HG02588 (cell line): ENCODE measurements around the gene ERP27.

ENCODE experiments used
- ATAC-seq: cut with Tn5 transposase; IDR thresholded peaks from one replicate; pipeline ENCODE4 v1.9.1; 2021; ENCODE audit warnings: mild to moderate bottlenecking, moderate library complexity; ENCODE audit not compliant: unreplicated experiment

The ERP27 gene

DNA sequence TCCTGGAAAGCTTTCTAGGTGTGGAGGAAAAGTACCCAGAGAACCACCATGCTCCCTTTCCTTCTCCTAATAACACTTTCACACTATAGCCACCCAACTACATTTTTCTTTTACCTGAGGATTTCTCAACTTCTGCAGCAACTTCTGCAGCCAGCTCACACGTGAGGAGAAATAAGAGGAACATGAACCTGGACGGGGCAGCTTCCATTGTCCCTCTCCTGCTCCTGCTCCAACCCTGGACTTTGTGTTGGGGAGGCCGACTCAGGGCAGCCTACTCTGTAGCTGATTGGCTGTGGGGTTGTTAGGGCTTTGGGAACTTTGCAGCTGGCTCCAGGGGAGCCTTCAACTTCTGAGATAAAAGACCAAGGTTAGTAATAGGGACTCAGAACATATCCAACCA is at the start of gene ERP27:
TSS of gene ERP27 (minus strand) at position 237 of the 400 bp plus-strand sequence. CDS start at position 208, 29 bp downstream.
- ATAC-seq: no peak

DNA sequence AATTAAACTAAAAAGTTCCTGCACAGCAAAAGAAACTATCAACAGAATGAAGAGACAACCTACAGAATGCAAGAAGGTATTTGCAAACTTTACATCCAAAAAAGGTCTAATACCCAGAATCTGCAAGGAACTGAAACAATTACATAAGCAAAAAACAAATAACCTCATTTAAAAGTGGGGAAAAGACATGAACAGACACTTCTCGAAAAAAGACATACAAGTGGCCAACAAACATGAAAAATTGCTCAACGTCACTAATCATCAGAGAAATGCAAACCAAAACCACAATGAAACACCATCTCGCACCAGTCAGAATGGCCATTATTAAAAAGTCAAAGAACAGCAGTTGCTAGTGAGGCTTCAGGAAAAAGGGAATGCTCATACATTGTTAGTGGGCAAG is 49.7 kb upstream of the ERP27 start:
- no peak for ATAC-seq

DNA sequence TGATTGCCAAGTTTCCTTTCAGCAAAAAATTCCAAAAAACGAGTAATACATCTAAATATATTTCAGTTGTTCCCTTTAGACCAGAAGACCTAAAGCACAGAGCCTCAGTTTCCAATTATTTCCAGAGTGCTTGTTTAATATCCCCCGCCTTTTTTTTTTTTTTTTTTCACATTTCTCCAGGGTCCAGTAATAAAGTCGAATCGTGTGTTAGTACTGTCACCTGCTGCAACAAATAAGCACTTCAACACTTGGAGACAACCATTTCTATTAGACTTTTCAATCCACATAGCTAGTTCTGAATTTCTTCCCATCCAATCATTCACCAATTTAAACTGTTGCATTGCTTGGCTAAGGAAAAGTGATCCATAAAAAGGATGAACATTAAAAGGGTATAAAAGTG is 48.1 kb upstream of the ERP27 start:
- ATAC-seq: no peak

DNA sequence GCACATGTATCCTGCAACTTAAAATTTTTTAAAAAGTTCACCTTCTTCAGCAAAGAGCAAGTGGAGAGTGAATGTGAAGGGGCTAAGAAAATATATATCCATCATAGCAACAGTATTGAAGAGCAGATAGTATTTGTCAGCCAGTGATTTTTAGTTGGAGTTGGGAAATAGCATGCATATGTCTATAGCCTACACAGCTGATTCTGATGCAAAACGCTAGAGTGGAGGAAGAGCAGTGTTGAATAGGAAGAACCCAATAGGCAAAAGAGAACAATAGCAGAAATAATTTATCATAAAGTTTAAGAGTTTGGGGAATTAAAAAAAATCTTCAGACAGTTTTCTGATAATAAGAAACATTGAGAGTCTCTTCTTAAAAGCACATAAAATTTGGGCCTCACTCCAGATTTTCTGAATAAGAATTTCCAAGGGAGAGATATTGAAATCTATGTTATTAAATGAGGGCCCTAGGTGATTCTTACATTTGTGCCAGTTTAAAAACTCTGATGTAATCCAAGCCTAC is 46.5 kb upstream of the ERP27 start:
- ATAC-seq: no peak

DNA sequence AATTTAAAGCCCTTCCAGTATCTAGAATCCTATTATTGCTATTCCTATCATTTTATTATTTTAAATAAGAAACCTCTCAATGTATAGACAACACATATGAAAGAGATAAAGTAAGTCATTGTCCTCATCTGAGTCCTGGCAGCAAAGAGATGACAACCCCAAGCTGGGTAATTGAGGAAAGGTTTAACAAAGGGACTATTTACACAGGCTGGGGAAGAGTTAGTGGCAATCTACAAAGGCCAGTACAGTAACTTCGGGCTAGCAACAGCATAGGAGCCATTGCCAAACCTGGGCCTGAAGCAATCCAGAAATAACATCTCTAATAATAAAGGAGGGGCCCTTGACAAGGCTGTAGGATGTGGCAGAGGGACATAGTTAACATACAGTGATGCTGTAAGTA is 45.7 kb upstream of the ERP27 start:
- ATAC-seq: no peak

DNA sequence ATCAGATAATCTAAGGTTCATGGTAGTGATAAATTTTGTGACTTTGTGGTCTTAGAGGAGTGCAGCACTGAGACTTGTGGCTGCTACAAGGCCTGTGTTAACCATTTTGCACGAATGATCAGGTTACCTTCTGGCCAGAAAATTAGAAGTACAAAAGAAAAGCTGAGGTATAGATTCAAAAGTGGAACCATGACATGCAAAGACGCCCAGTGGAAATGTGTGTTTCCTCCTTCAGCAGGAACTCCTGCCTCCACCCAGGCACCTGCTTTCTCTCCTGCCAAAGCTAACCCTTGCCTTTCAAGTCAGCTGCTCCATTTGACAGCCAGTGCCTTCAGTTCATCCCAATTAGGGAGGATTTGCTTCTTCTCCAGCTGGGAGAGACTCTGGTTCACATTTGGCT is 44.7 kb upstream of the ERP27 start:
- ATAC-seq: no peak

DNA sequence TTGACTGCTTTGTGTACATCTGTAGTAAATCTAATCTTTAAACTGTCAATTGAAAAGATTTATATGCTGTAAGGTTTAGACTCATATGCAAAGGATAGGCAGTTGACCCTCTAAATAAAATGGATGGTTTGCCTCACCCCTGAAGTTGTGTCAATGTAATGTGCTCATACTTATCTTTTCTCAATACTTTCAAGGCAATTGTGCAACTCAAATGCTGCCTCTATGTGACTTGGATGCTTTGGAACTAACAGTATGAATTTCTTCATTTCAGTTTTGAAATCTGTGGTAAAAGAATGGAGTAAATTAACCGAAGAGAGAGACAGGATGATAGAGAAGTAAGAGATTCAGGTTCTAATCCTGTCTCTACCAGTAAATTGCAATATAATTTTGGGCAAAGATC is 44.2 kb upstream of the ERP27 start:
- ATAC-seq: no peak

DNA sequence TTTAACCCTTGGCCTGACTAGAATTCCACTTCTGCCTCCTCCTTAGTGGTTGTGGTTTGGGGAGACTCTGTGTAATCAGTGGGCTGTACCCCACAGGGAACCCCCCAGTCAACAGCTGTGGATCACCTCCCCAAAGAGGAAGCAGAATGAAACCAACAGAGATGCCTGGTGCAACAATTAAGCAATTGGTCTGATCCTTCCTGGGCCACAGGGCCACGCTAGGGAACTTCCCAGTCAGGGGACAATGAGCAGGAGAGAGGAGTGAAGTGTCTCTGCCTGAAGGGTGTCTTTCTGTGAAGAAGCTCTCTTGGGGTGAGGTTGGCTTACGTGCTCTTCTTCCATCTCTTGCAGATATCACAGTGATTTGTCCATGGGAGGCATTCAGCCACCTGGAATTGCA is 42.7 kb upstream of the ERP27 start:
- no peak for ATAC-seq

DNA sequence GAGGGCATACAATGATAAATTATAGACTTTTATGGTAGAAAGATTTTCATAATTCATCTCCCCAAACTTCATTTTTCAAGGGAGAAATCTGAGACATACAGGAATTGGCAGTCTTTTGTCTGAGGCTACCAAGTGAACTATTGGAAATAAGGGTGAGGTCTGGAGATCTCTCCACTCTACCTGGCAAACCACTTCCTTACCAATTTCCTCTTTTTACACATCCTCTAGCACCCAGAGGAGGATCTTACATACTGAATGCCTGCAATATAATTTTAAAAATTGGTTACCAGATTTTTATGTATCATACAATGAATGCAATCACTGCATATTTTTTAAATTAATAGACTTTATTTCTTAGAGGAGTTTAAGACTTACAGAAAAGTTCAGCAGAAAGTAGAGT is 41.1 kb upstream of the ERP27 start:
- ATAC-seq: no peak

DNA sequence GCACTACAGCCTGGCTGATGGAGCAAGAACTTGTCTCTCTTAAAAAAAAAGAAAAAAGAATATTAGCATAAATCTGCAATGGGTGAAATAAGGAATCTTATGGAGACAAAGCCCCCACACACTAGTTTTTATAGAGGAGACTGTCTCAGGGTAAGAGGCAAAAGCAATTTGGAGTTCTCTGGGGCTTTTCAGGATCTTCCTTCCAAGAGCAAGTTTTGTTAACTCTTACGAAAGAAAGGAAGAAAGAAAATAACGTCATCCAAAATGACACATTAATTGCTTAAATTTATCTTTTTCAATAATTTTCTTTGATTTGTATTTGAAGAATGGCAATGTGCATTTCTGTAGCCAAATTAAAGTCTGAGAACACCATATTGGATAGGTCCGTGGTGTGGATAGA is 38.3 kb upstream of the ERP27 start:
- ATAC-seq: no peak

DNA sequence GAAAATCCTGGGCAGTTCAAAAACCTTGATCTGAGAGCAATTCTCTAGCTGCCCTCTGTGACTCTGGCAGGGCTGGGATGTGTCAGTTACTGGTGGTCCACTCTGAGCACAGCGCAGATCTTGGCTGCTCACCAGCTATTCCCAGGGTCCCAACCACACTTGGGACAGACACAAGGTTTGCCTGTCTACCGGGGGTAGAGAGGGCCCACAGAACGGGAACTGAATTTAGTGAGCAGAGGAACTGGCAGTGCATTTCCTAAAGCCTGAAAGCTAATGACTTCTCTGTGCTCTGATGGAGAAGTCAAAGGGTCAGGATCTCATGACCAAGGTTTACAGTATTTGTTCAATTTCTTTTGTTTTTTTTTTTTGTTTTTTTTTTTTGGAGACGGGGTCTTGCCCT is 37.1 kb upstream of the ERP27 start:
- no peak for ATAC-seq

DNA sequence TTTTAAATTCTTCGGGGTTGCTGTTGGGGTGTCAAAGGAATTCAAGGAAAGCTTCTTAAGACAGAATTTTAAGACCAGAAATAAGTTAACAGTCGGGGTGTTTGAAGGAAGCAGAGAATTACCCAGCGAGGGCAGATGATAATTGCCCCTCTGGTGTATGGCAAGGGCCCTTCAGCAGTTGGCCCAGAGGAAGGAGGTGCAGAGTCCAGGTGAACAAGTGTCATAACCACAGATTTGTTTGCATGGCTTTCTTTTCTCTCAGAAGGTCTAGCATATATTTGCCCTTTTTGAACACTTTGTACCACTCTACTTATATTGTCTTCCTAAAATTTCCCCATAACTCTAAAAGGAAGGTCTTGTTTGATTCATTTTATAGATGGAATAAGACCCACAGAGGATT is 36.3 kb upstream of the ERP27 start:
- ATAC-seq: no peak

DNA sequence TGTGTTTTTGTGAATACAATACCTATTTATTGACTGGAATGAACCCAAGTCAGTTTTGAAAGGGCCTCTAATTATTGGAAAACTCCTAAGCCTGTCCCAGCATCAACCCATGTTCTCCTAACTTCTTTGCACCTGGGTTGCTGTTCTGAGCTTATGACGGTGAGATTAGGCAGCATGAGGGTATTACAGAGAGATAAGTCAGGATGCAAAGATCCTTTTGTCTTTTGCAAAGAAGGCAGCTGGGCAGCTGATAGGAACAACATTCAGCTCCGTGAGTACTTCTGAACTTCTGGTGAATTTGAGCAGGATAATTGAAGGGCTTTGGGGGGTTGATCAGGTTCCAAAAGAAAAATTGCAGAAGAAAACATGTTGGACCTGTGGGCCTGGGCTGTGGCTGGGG is 34.5 kb upstream of the ERP27 start, which contains the start of gene PDE6H:
TSS of gene PDE6H (plus strand) at position 227 of the 400 bp plus-strand sequence. CDS start 4,971 bp downstream, outside the sequence.
- no peak for ATAC-seq

DNA sequence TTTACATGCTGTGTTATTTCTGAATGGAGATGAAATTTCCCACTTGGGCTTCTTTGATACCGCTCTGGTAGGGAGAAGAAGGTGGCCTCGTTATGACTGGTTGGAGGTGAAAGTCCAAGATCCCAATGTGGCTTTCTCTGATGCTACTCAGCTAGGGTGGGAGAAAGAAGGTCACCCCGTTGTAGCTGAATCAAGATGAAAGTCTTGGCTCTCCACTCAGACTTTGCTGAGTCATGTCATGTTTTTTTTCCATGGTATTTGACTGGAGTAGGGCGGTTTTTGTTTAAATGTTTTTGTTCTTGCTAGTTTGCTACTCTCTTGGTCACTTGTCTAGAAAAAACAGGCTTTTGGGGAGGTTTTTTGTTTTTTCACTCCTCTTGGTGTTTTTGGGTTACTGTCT is 32.1 kb upstream of the ERP27 start:
- ATAC-seq: no peak

DNA sequence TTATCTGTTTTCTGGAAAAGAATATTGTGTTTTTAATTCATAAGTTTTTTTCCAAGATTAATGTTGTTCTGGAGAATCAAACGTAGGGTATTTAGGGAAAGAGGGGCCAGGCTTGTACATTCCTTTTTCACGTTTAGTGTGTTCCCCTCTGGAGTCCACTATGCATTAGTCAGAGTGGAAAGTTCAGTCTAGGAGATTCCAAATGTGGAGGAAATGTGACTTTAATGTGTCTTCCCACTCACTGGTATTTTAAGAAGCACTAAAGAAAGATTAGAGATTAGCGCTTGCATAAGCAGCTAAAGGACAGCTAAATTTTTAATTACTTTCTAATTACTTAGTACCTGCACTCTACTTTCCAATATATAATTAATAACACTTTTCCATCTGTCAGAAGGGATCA is 30.1 kb upstream of the ERP27 start:
- ATAC-seq: no peak

DNA sequence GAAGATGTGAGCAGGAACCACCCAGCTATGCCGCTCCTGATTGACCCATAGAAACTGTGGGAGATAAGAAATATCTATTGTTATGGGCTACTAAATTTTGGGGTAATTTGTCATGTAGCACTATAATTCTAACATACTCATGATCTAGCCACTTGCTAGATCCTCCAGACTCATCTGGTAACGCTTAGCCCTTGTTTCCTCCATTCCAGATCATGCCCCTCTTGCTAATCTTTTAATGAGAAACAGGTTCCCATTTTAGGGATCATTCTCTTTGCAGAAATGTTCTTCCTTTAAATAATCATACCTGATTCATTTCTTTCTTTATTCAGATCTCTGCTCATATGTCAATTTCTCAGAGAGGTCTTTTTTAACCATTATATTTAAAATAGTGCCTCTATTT is 26.9 kb upstream of the ERP27 start:
- no peak for ATAC-seq

DNA sequence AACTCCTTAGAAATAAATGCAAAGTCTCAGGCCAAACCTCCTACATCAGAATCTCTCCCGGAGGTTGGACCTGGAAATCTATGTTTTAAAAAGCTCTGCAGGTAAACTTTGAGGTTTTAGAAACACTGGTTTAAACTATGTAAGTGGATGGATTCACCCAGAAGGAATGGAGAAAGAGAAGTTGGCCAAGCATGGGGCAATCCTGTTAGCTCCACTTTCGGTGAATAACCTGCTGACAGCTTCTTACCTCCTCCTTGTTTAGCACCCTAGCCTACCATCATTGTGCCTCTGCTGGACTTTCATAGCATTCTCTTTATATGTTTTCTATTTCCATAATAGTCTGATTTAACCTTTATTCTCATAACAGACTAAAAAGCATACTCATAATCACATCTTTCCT is 26.1 kb upstream of the ERP27 start:
- no peak for ATAC-seq

DNA sequence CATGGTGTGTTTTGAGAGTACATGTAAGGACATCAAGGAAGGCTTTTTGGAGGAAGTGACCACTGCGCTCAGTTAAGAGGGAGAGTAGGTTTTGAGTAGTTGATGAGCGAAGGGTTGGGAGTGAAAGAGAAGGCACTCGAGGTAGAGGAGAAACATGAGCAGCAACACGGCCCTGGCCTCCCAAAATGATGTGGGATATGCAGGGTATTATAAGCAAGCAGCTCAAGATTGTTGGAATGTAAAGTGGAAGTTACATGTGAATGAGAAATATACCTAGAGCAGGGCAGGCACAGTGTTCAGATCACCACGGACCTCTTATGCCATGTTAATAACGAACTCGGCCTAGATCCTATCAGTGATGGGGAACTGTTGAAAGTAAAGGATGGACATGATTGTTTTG is 25.2 kb upstream of the ERP27 start:
- ATAC-seq: no peak

DNA sequence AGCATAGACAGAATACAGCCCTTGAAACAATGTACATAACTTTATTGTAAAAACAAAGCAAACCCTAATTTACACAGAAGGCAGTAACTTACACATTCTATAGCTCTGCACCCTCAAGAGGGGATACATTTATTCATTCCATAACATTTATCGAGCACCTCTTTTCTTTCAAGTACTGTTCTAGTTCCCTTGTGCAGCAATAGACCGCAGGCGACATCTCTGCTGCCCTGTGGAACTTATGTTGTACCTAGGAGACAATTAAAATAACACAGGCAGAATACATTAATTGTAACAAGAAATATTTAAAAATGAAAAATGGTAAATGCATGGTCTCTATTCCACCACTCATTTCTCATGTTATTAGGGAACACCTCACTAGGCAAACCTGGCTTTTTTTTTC is 24.5 kb upstream of the ERP27 start:
- no peak for ATAC-seq

DNA sequence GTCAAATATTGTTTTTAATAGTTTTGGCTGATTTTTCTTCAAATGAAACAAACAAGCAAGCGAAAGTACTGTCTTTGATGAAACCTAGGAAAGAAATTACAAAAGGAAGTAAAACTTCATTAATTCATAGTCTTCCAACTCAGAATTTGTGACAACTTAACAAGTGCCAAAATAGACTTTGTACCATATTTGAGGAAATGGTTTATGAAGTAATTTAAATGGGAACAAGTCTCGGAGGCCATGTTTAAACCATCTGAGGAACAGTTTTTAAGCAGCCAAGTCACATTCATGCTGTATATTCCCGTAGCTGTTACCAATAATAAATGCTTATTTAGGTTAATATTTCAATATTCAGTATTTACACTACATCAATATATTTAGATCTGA is 23.8 kb upstream of the ERP27 start:
- ATAC-seq: no peak

DNA sequence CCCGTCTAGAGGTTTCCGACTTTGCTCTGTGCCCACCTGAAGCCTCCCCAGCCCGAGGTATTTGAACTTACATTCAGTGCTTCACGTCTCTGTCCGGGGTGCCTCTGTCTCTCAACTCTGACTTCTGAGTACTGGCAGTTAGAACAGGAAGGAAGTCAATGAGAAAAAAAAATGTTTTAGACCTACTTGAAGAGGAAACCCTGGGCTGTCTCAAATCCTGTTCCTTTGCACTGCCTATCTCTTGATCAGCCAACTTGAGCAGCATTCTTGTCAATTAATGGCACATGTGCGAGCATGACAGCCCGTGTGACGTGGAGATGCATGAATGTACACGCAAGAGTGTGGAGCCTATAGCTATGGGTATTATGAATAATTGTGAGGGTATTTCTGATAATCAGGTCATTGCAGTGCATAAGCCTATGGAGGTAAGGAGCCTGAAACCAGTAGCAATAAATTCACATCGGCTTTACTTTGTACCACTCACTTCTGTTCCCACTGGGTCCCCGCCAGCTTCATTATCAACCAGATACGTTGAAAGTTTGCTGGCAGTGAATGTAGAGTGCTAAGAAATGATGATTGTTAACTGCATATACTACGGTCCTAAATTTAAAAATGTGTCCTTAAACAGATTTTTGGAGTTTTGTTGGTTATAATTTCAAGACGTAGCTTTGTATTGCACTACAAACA is 23.3 kb upstream of the ERP27 start, which contains the start of gene ARHGDIB:
TSS of gene ARHGDIB (minus strand) at position 136 of the 687 bp plus-strand sequence. CDS start 10,889 bp downstream, outside the sequence.
- ATAC-seq: peak; percentile 64

DNA sequence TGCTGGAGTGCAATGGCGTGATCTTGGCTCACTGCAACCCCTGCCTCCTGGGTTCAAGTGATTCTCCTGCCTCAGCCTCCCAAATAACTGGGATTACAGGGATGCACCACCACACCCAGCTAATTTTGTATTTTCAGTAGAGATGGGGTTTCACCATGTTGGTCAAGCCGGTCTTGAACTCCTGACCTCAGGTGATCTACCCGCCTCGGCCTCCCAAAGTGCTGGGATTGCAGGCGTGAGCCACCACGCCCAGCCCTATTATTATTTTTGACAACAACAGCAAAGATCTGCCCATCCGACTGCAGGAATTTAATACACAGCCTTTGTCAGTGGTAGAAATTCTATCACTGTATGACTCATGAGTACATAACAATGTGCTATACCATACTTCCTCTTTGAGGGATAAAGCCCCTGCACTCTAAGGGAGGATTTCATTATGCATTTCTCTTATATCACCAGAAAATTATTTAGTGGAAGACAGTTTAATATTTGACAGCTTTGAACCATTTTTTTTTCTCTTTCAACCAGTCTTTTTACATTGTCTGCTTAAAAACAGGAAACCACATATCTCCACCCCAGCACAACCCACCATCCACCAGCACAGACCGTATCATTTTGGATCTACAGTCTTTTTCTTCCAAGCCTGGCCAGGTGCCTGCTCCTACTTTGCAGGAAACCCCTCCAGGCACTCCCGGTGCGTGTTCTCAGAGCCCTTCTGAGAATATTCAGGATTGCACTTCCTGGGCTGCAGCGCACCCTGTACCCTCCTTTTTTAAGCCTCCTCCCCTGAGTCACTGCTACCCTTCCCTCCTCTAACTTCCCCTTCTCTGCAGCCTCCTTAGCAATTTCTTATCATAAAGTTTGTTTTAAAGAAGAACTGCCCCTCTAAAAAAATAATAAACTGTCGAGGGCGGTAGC is 22.5 kb upstream of the ERP27 start:
- ATAC-seq: peak; percentile 39
